Spleen (tissue), 11 donors: ENCODE data around the gene IPMK. TPM values are rescaled to one million over a fixed set of nuclear protein-coding genes. Genes with fewer than 3 reads are reported as not detected.

Source experiments
- DNase-seq: peaks from one replicate; pipeline ENCODE4 v3.0.0-alpha.2; 2020
- H3K27ac ChIP-seq, 8 donors: fragments of 200-600 bp; sonication (generic) in 7 of 8; 1 replicate in 4 of 8; 2 replicates in 4 of 8; pipeline versions ENCODE4 v1.5.0 to v1.8.0; 2016 to 2021; ENCODE audit warnings: inconsistent platforms in 4 of 8, mild to moderate bottlenecking in 4 of 8, moderate library complexity in 1 of 8
- H3K27me3 ChIP-seq, 7 donors: fragments of 200-600 bp; sonication (generic) in 6 of 7; replicated peaks in 1 of 7; 1 replicate in 4 of 7; 2 replicates in 3 of 7; pipeline versions ENCODE4 v1.5.0 to v1.8.0; 2016 to 2021; ENCODE audit warnings: inconsistent platforms in 3 of 7, mild to moderate bottlenecking in 1 of 7
- H3K36me3 ChIP-seq, 6 donors: fragments of 200-600 bp; sonication (generic) in 5 of 6; 1 replicate in 4 of 6; 2 replicates in 2 of 6; pipeline versions ENCODE4 v1.5.0 to v1.8.0; 2016 to 2021; ENCODE audit warnings: inconsistent platforms in 2 of 6
- H3K4me1 ChIP-seq, 6 donors: fragments of 200-600 bp; sonication (generic) in 5 of 6; 1 replicate in 3 of 6; 2 replicates in 3 of 6; pipeline versions ENCODE4 v1.5.0 to v1.8.0; 2016 to 2021; ENCODE audit warnings: inconsistent platforms in 3 of 6
- H3K4me3 ChIP-seq, 8 donors: fragments of 200-600 bp; sonication (generic) in 7 of 8; 1 replicate in 4 of 8; 2 replicates in 4 of 8; pipeline versions ENCODE4 v1.5.0 to v1.8.0; 2016 to 2021; ENCODE audit warnings: inconsistent platforms in 4 of 8, mild to moderate bottlenecking in 4 of 8, moderate library complexity in 2 of 8
- H3K9me3 ChIP-seq, 8 donors: fragments of 200-600 bp; sonication (generic) in 7 of 8; 1 replicate in 4 of 8; 2 replicates in 4 of 8; pipeline versions ENCODE4 v1.5.0 to v1.8.0; 2016 to 2021; ENCODE audit warnings: inconsistent platforms in 4 of 8
- CTCF ChIP-seq, 11 experiments: fragments of 200-600 bp in 7 of 11; fragments of 450-650 bp in 4 of 11; sonication (generic) in 4 of 11; IDR thresholded peaks in 8 of 11; conservative IDR thresholded peaks in 3 of 11; 1 replicate in 7 of 11; 2 replicates in 4 of 11; pipeline versions ENCODE4 v1.4.0 to v1.8.0; 2016 to 2021; ENCODE audit warnings: antibody characterized with exemption in 11 of 11, inconsistent platforms in 4 of 11, mild to moderate bottlenecking in 1 of 11
- POLR2A ChIP-seq, 3 donors: fragments of 450-650 bp; IDR thresholded peaks; one replicate each; pipeline ENCODE4 v1.5.1; 2017; ENCODE audit warnings: antibody characterized with exemption in 3 of 3, mild to moderate bottlenecking in 1 of 3
- POLR2AphosphoS5 ChIP-seq, 3 donors: sonication (generic); formaldehyde crosslinking; IDR thresholded peaks; one replicate each; pipeline ENCODE4 v1.5.1; 2017; ENCODE audit warnings: antibody characterized with exemption in 3 of 3
- WGBS, 5 donors: extraction: QIAGEN DNeasy Blood & Tissue Kit in 3 of 5; methylation state at CpG; one replicate each; pipeline versions ENCODE4 v1.1.5 to v1.1.7; 2013 to 2018; 5-methylcytosine and 5-hydroxymethylcytosine counted together
- intact Hi-C: fragments of 100-400 bp; cut with DNase I; formaldehyde crosslinking; loops from one replicate; pipeline ENCODE4 v1.15.0; 2023; ENCODE audit warnings: low total_unique reads
- polyA plus RNA-seq, 3 donors: library from polyadenylated mRNA; stranded (reverse); fragments of 200-250 nt; gene quantifications; one replicate each; pipeline ENCODE4 v1.2.1, GENCODE V29; 2013
- total RNA-seq, 7 donors: library from RNA; depleted of rRNA in 3 of 7; stranded (reverse); fragments of >200 nt in 3 of 7; fragmentation: NEBNext Ultra II Directional in 4 of 7; extraction: Animal tissue kit (Norgen Biotek cat#: 25700) in 4 of 7; gene quantifications; one replicate each; pipeline versions ENCODE4 v1.1.0 to v1.2.1, GENCODE V29; 2016 to 2021
- donor health status: healthy with polysubstance abuse.
- donor health status: DM: no; HTN: no; CAD: no; lungs with moderate emphysema.
- donor health status: DM: no; HTN: no; CAD: no.
- donor health status: Bipolar disorder and iron deficiency.
- donor health status: healthy.
- donor health status: DM: no; HTN: no; CAD: no.
- donor health status: DM: yes; HTN: yes; CAD: no.

The IPMK gene
- total and polyA plus RNA-seq, 10 donors, result 2.9 to 17.2 (median 13.3) TPM

GRCh38 chr10:58275908-58276307 lies 8.2 kb upstream of the IPMK start:
- no peaks in the 10 kb centered on the region for H3K27me3 ChIP-seq
- no peak for TF ChIP-seq POLR2AphosphoS5 (IDR thresholded peaks at IDR 0.05)
- no peak for TF ChIP-seq CTCF (IDR thresholded peaks at IDR 0.05 in 8 of 11, conservative IDR thresholded peaks at IDR 0.05 in 3 of 11)
- no peak for TF ChIP-seq POLR2A (IDR thresholded peaks at IDR 0.05)
- H3K9me3 ChIP-seq, result no peaks in the 10 kb centered on the region
- peaks cover 0 to 12% (median 0%) of the 10 kb centered on the region in 6 donors for H3K4me1 ChIP-seq
- H3K4me3 ChIP-seq, result no peak overlapping the region
- no peak for DNase-seq
- intact Hi-C loops, result no loop called here
- peaks cover 0 to 23% (median 7%) of the 10 kb centered on the region in 6 donors for H3K36me3 ChIP-seq
- H3K27ac ChIP-seq, result peak overlapping the region in 1 of 8 donors; percentile 24

GRCh38 chr10:58275261-58275660 lies 7.6 kb upstream of the IPMK start:
- TF ChIP-seq CTCF (IDR thresholded peaks at IDR 0.05 in 8 of 11, conservative IDR thresholded peaks at IDR 0.05 in 3 of 11) (no peak), POLR2AphosphoS5 (IDR thresholded peaks at IDR 0.05) (no peak), POLR2A (IDR thresholded peaks at IDR 0.05) (no peak)
- H3K4me3 ChIP-seq, result no peak overlapping the region
- no peaks in the 10 kb centered on the region for H3K27me3 ChIP-seq
- intact Hi-C loops, result no loop called here
- H3K4me1 ChIP-seq, result peaks cover 3 to 17% (median 5%) of the 10 kb centered on the region in 6 donors
- H3K36me3 ChIP-seq, result peaks cover 0 to 23% (median 7%) of the 10 kb centered on the region in 6 donors
- no peak overlapping the region for H3K27ac ChIP-seq
- DNase-seq, result no peak
- no peaks in the 10 kb centered on the region for H3K9me3 ChIP-seq
- 95 to 96% (median 96%) methylated on average over 2 of the region's 2 CpGs for WGBS, 5 donors

GRCh38 chr10:58269782-58270290 lies 2.1 kb upstream of the IPMK start:
- Histone ChIP-seq H3K27me3 (no peaks in the 10 kb centered on the region), H3K4me1 (peaks cover 10 to 46% (median 32%) of the 10 kb centered on the region in 6 donors), H3K9me3 (no peaks in the 10 kb centered on the region), H3K36me3 (no peaks in the 10 kb centered on the region), H3K4me3 (peak overlapping the region; percentile 51 to 88 (median 68)), H3K27ac (peak overlapping the region; percentile 61 to 99 (median 98))
- no peak for DNase-seq
- TF ChIP-seq CTCF (IDR thresholded peaks at IDR 0.05 in 8 of 11, conservative IDR thresholded peaks at IDR 0.05 in 3 of 11), result no peak
- no peak for TF ChIP-seq POLR2AphosphoS5 (IDR thresholded peaks at IDR 0.05)
- no peak for TF ChIP-seq POLR2A (IDR thresholded peaks at IDR 0.05)
- intact Hi-C loops, result no loop called here
- 21 to 30% (median 24%) methylated on average over 12 of the region's 12 CpGs for WGBS, 5 donors

GRCh38 chr10:58268946-58269781 lies 1.5 kb upstream of the IPMK start, which contains the start of gene CISD1:
Gene CISD1 (plus strand): TSS chr10:58269162. CDS start chr10:58269274, 112 bp downstream.
- Histone ChIP-seq H3K9me3 (no peaks in the 10 kb centered on the region), H3K36me3 (no peaks in the 10 kb centered on the region), H3K27me3 (no peaks in the 10 kb centered on the region), H3K4me1 (peaks cover 10 to 53% (median 38%) of the 10 kb centered on the region in 6 donors), H3K27ac (peak within 1 kb of the TSS; percentile 91 to 99 (median 98)), H3K4me3 (peak within 1 kb of the TSS; percentile 57 to 88 (median 70))
- peak; percentile 99 for DNase-seq
- intact Hi-C loops, result no loop called here
- TF ChIP-seq POLR2A (IDR thresholded peaks at IDR 0.05) (peak in 2 of 3 donors; percentile 28 to 51), POLR2AphosphoS5 (IDR thresholded peaks at IDR 0.05) (peak; percentile 95 to 98 (median 97)), CTCF (IDR thresholded peaks at IDR 0.05 in 8 of 11, conservative IDR thresholded peaks at IDR 0.05 in 3 of 11) (peak in 1 of 11 experiments; percentile 19)
- WGBS, 5 donors, result 0 to 1% (median 0%) methylated on average over 53 to 66 of the region's 66 CpGs
